HEK293T (cell line): ENCODE data around the gene ADIRF.

Source experiments
- ARNT ChIP-seq: fragments of 450-650 bp; IDR thresholded peaks from 2 replicates; pipeline ENCODE4 v1.6.1; 2017; ENCODE audit warnings: mild to moderate bottlenecking
- CTBP1 ChIP-seq: fragments of 450-650 bp; IDR thresholded peaks from 2 replicates; pipeline ENCODE4 v1.6.1; 2016; ENCODE audit warnings: borderline replicate concordance
- ELF4 ChIP-seq: fragments of 450-650 bp; IDR thresholded peaks from 2 replicates; pipeline ENCODE4 v1.6.1; 2017; ENCODE audit warnings: antibody characterized with exemption
- FOXK2 ChIP-seq: fragments of 450-650 bp; IDR thresholded peaks from 2 replicates; pipeline ENCODE4 v1.6.1; 2016; ENCODE audit warnings: mild to moderate bottlenecking
- FOXM1 ChIP-seq: fragments of 450-650 bp; IDR thresholded peaks from 2 replicates; pipeline ENCODE4 v1.6.1; 2017; ENCODE audit warnings: mild to moderate bottlenecking, borderline replicate concordance
- HDGF ChIP-seq: fragments of 450-650 bp; IDR thresholded peaks from 2 replicates; pipeline ENCODE4 v1.6.1; 2017; ENCODE audit warnings: antibody characterized with exemption, borderline replicate concordance
- L3MBTL2 ChIP-seq: fragments of 450-650 bp; conservative IDR thresholded peaks from 2 replicates; pipeline ENCODE4 v1.6.1; 2016; ENCODE audit warnings: mild to moderate bottlenecking
- PKNOX1 ChIP-seq: fragments of 450-650 bp; IDR thresholded peaks from 2 replicates; pipeline ENCODE4 v1.6.1; 2016
- SP1 ChIP-seq: fragments of 450-650 bp; IDR thresholded peaks from 2 replicates; pipeline ENCODE4 v1.6.1; 2017
- SUZ12 ChIP-seq: fragments of 450-650 bp; IDR thresholded peaks from 2 replicates; pipeline ENCODE4 v1.6.1; 2016; ENCODE audit warnings: mild to moderate bottlenecking

- no peak for TF ChIP-seq FOXM1
- no peak for TF ChIP-seq L3MBTL2
- no peak for TF ChIP-seq SUZ12
- TF ChIP-seq ARNT, result no peak
- no peak for TF ChIP-seq FOXK2
- no peak for TF ChIP-seq SP1
- no peak for TF ChIP-seq PKNOX1
- TF ChIP-seq ELF4, result no peak
- no peak for TF ChIP-seq HDGF
- no peak for TF ChIP-seq CTBP1
These were observed 2.6 kb downstream of the ADIRF start for GRCh38 chr10:86970982-86971231.
